Osteocyte (in vitro differentiated cells): ENCODE measurements around the gene EPC1. TPM values are rescaled to one million over a fixed set of nuclear protein-coding genes. Genes with fewer than 3 reads are reported as not detected.

Experiments used
- DNase-seq: peaks from one replicate; pipeline ENCODE4 v3.0.0; 2021; ENCODE audit warnings: mixed read lengths; ENCODE audit not compliant: unreplicated experiment; ENCODE audit errors: extremely low spot score
- H3K27ac Mint-ChIP-seq: one replicate; pipeline ENCODE4 v1.8.0; 2021; ENCODE audit warnings: mild to moderate bottlenecking, mixed read lengths; ENCODE audit not compliant: unreplicated experiment
- H3K27me3 Mint-ChIP-seq: one replicate; pipeline ENCODE4 v1.8.0; 2021; ENCODE audit warnings: mixed read lengths; ENCODE audit not compliant: unreplicated experiment
- H3K36me3 Mint-ChIP-seq: one replicate; pipeline ENCODE4 v1.8.0; 2021; ENCODE audit warnings: mixed read lengths; ENCODE audit not compliant: unreplicated experiment
- H3K4me1 Mint-ChIP-seq: one replicate; pipeline ENCODE4 v1.8.0; 2021; ENCODE audit warnings: mixed read lengths; ENCODE audit not compliant: unreplicated experiment
- H3K4me3 Mint-ChIP-seq: one replicate; pipeline ENCODE4 v1.8.0; 2021; ENCODE audit warnings: mild to moderate bottlenecking, moderate library complexity, mixed read lengths; ENCODE audit not compliant: unreplicated experiment
- H3K9me3 Mint-ChIP-seq: one replicate; pipeline ENCODE4 v1.8.0; 2021; ENCODE audit warnings: mixed read lengths; ENCODE audit not compliant: unreplicated experiment
- CTCF ChIP-seq: fragments of 200-600 bp; sonication (generic); IDR thresholded peaks from 2 replicates; pipeline ENCODE4 v1.5.0; 2021; ENCODE audit warnings: antibody characterized with exemption, mild to moderate bottlenecking, moderate library complexity
- total RNA-seq: library from RNA; stranded (reverse); gene quantifications from 2 replicates; pipeline ENCODE4 v1.2.1, GENCODE V29; 2021

Gene EPC1
- total RNA-seq, 1 donor from 2014 or later = 35.5 TPM

GRCh38 chr10:32295027-32295426, 51.9 kb downstream of the EPC1 start:
- no peaks in the 10 kb centered on the region for H3K27me3 Mint-ChIP-seq
- no peak overlapping the region for H3K27ac Mint-ChIP-seq
- no peak for DNase-seq
- H3K9me3 Mint-ChIP-seq = no peaks in the 10 kb centered on the region
- H3K36me3 Mint-ChIP-seq = peaks cover 2% of the 10 kb centered on the region
- peaks cover 14% of the 10 kb centered on the region for H3K4me1 Mint-ChIP-seq
- no peak overlapping the region for H3K4me3 Mint-ChIP-seq
- no peak for TF ChIP-seq CTCF

GRCh38 chr10:32293581-32293980, 53.4 kb downstream of the EPC1 start:
- peaks cover 7% of the 10 kb centered on the region for H3K4me1 Mint-ChIP-seq
- H3K27ac Mint-ChIP-seq = no peak overlapping the region
- no peak for DNase-seq
- no peak overlapping the region for H3K4me3 Mint-ChIP-seq
- TF ChIP-seq CTCF = no peak
- peaks cover 8% of the 10 kb centered on the region for H3K36me3 Mint-ChIP-seq
- no peaks in the 10 kb centered on the region for H3K27me3 Mint-ChIP-seq
- H3K9me3 Mint-ChIP-seq = no peaks in the 10 kb centered on the region

GRCh38 chr10:32279795-32280194, 67.2 kb downstream of the EPC1 start:
- no peak for TF ChIP-seq CTCF
- Mint-ChIP-seq H3K4me1 (peaks cover 11% of the 10 kb centered on the region), H3K27ac (no peak overlapping the region), H3K4me3 (no peak overlapping the region), H3K9me3 (no peaks in the 10 kb centered on the region), H3K27me3 (no peaks in the 10 kb centered on the region), H3K36me3 (peaks cover 37% of the 10 kb centered on the region)
- DNase-seq = no peak

- Mint-ChIP-seq H3K27me3 (no peaks in the 10 kb centered on the region), H3K4me1 (peaks cover 2% of the 10 kb centered on the region), H3K27ac (no peak overlapping the region), H3K36me3 (peaks cover 51% of the 10 kb centered on the region), H3K9me3 (no peaks in the 10 kb centered on the region), H3K4me3 (no peak overlapping the region)
- no peak for TF ChIP-seq CTCF
- no peak for DNase-seq
Observed at GRCh38 chr10:32273336-32273735, 73.6 kb downstream of the EPC1 start.

GRCh38 chr10:32271617-32272016, 75.3 kb downstream of the EPC1 start:
- TF ChIP-seq CTCF = no peak
- Mint-ChIP-seq H3K27ac (no peak overlapping the region), H3K4me3 (no peak overlapping the region), H3K36me3 (peaks cover 60% of the 10 kb centered on the region), H3K9me3 (no peaks in the 10 kb centered on the region), H3K27me3 (no peaks in the 10 kb centered on the region), H3K4me1 (peaks cover 2% of the 10 kb centered on the region)
- no peak for DNase-seq
